Muscle of leg (tissue), 11 donors: ENCODE measurements around the gene RABEP1. TPM values are rescaled to one million over a fixed set of nuclear protein-coding genes. Genes with fewer than 3 reads are reported as not detected.

Experiments
- DNase-seq: peaks from one replicate; pipeline ENCODE4 v3.0.0; 2013
- H3K27ac ChIP-seq: one replicate; pipeline ENCODE4 v1.5.1; 2013; ENCODE audit warnings: mild to moderate bottlenecking, low read length, control low read depth
- H3K27me3 ChIP-seq: one replicate; pipeline ENCODE4 v1.6.1; 2013; ENCODE audit warnings: low read length; ENCODE audit not compliant: control insufficient read depth, insufficient read depth
- H3K36me3 ChIP-seq: one replicate; pipeline ENCODE4 v1.6.1; 2013; ENCODE audit warnings: low read length; ENCODE audit not compliant: control insufficient read depth, insufficient read depth
- H3K4me1 ChIP-seq: one replicate; pipeline ENCODE4 v1.6.1; 2013; ENCODE audit warnings: low read length; ENCODE audit not compliant: control insufficient read depth, insufficient read depth
- H3K4me3 ChIP-seq: one replicate; pipeline ENCODE4 v1.5.1; 2013; ENCODE audit warnings: low read length, control low read depth
- H3K9me3 ChIP-seq: replicated peaks from 2 replicates; pipeline ENCODE4 v1.6.1; 2013; ENCODE audit warnings: low read depth, low read length; ENCODE audit not compliant: control insufficient read depth
- WGBS: methylation state at CpG from one replicate; pipeline ENCODE4 v1.1.5; 2013; ENCODE audit warnings: missing lambda C conversion rate; ENCODE audit not compliant: insufficient coverage; 5-methylcytosine and 5-hydroxymethylcytosine counted together
- polyA plus RNA-seq, 8 donors: library from polyadenylated mRNA; unstranded; fragments of 120-200 nt; gene quantifications; one replicate each; pipeline versions ENCODE4 v1.2.1 to v1.2.3, GENCODE V29; 2013; ENCODE audit warnings: inconsistent platforms in 1 of 8, low replicate concordance in 1 of 8; ENCODE audit not compliant: insufficient read length in 8 of 8, insufficient read depth in 1 of 8
- total RNA-seq: library from RNA; stranded (reverse); fragments of 120-200 nt; gene quantifications from one replicate; pipeline ENCODE4 v1.2.4, GENCODE V29; 2013

Gene RABEP1
- total and polyA plus RNA-seq, 9 donors: 38.2 to 55.6 (median 51.6) TPM

DNA sequence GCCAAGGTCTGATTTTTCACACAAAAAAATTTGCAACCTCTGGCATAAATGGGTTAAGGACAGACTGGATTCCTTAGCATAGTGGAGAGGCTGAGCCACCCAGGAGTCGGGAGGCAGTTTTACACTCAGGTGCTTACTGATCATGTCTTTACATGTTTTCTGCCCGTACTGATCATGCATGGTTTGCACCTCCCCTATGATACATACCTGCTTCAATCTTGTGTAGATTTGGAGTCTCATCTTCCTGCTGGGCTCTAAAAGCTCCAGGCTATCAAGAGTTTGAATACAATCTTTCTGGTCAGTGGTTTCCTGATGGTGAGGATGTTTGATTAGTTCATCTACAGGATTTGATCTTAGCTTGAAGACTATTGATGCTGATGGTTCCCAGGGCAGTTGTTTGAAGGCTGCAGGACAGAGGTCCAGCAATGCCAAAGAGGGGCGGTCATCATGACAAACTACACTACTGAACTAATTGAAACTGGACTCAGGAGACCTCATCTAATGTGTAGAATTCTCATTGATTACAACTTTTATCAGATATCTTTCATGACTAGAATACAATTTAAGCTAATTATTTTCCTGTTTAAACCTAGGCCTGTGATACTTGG, 150.0 kb downstream of the RABEP1 start:
- Histone ChIP-seq H3K27me3 (no peaks in the 10 kb centered on the region), H3K4me3 (no peak overlapping the region), H3K27ac (no peak overlapping the region), H3K9me3 (no peaks in the 10 kb centered on the region), H3K36me3 (peaks cover 79% of the 10 kb centered on the region), H3K4me1 (no peaks in the 10 kb centered on the region)
- WGBS: 100% methylated on average over 1 of the region's 3 CpGs
- no peak for DNase-seq

DNA sequence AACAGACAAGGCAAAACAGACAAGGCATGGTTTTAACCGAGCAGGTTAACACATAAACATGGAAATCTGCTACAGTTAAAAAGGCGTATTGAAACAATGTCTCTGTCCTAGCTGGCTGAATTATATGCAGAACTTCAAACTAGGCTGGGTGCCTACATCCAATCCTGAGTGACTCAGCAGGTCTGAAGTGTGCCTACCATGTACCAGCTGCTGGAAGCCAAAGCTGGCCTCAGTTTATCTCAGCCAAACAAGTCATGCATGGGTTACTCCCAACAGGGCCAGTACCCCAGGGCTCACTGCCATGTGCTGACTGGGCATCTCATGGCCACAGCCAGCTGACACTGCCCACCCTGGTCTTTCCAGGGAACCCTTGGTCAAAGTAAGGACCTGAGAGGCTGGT, 152.9 kb downstream of the RABEP1 start:
- Histone ChIP-seq H3K4me3 (no peak overlapping the region), H3K36me3 (peaks cover 66% of the 10 kb centered on the region), H3K4me1 (peaks cover 10% of the 10 kb centered on the region), H3K9me3 (no peaks in the 10 kb centered on the region), H3K27me3 (no peaks in the 10 kb centered on the region), H3K27ac (no peak overlapping the region)
- no peak for DNase-seq
- WGBS: 94% methylated on average over 2 of the region's 2 CpGs

Other genes starting within 250 kb of the RABEP1 start
- 0.04 TPM for gene SLC52A1, start 246.9 kb upstream of the RABEP1 start, total RNA-seq
- gene SLC52A1, start 246.9 kb upstream of the RABEP1 start, polyA plus RNA-seq: under 1 TPM in 7 of 8 donors, not detected in 1; 0.07 to 0.31 (median 0.12) TPM
- 6.3 TPM for gene ZFP3, start 203.8 kb upstream of the RABEP1 start, total RNA-seq
- gene ZFP3, start 203.8 kb upstream of the RABEP1 start, polyA plus RNA-seq: 10 to 100 TPM in 4 of 8 donors, 1 to 10 TPM in 4; 8.1 to 12.6 (median 10.4) TPM
- 12.1 TPM for gene ZNF232, start 170.4 kb upstream of the RABEP1 start, total RNA-seq
- 10 to 100 TPM in 5 of 8 donors, 1 to 10 TPM in 3; 8.4 to 27.4 (median 10.3) TPM for gene ZNF232, start 170.4 kb upstream of the RABEP1 start, polyA plus RNA-seq
- 11.3 TPM for gene USP6, start 166.3 kb upstream of the RABEP1 start, total RNA-seq
- 10 to 100 TPM in 4 of 8 donors, 1 to 10 TPM in 4; 5.0 to 26.5 (median 11.7) TPM for gene USP6, start 166.3 kb upstream of the RABEP1 start, polyA plus RNA-seq
- 15.2 TPM for gene ZNF594, start 90.4 kb upstream of the RABEP1 start, total RNA-seq
- gene ZNF594, start 90.4 kb upstream of the RABEP1 start, polyA plus RNA-seq: 10 to 100 TPM in 1 of 8 donors, 1 to 10 TPM in 7; 6.5 to 11.7 (median 8.4) TPM
- gene SCIMP, start 47.4 kb upstream of the RABEP1 start, total RNA-seq: 0.89 TPM
- gene SCIMP, start 47.4 kb upstream of the RABEP1 start, polyA plus RNA-seq: 1 to 10 TPM in 7 of 8 donors, under 1 TPM in 1; 0.93 to 1.9 (median 1.2) TPM
- gene NUP88, start 137.4 kb downstream of the RABEP1 start, total RNA-seq: 61.9 TPM
- gene NUP88, start 137.4 kb downstream of the RABEP1 start, polyA plus RNA-seq: 10 to 100 TPM; 41.0 to 56.9 (median 48.4) TPM
- gene RPAIN, start 137.9 kb downstream of the RABEP1 start, total RNA-seq: 50.8 TPM
- 10 to 100 TPM; 36.3 to 59.5 (median 45.8) TPM for gene RPAIN, start 137.9 kb downstream of the RABEP1 start, polyA plus RNA-seq
- 137 TPM for gene C1QBP, start 156.9 kb downstream of the RABEP1 start, total RNA-seq
- 100 to 1,000 TPM; 108 to 134 (median 120) TPM for gene C1QBP, start 156.9 kb downstream of the RABEP1 start, polyA plus RNA-seq
- gene DHX33, start 186.7 kb downstream of the RABEP1 start, total RNA-seq: 5.5 TPM
- gene DHX33, start 186.7 kb downstream of the RABEP1 start, polyA plus RNA-seq: 10 to 100 TPM in 7 of 8 donors, 1 to 10 TPM in 1; 10.0 to 14.5 (median 11.1) TPM
- 39.3 TPM for gene DERL2, start 203.9 kb downstream of the RABEP1 start, total RNA-seq
- 10 to 100 TPM; 42.7 to 52.0 (median 47.2) TPM for gene DERL2, start 203.9 kb downstream of the RABEP1 start, polyA plus RNA-seq
- gene MIS12, start 204.3 kb downstream of the RABEP1 start, total RNA-seq: 17.8 TPM
- gene MIS12, start 204.3 kb downstream of the RABEP1 start, polyA plus RNA-seq: 10 to 100 TPM; 18.7 to 24.6 (median 21.6) TPM